ENCODE measurements around the gene ZNRF3. TPM values are rescaled to one million over a fixed set of nuclear protein-coding genes. Genes with fewer than 3 reads are reported as not detected.
"Not testable (repeated sequence)": the region's sequence is repeated elsewhere in the genome, so short reads cannot be mapped to it uniquely, and the experiment has no call there.

The ZNRF3 gene
- total and polyA plus RNA-seq, 9 donors, result 5.5 to 8.7 (median 8.1) TPM

DNA sequence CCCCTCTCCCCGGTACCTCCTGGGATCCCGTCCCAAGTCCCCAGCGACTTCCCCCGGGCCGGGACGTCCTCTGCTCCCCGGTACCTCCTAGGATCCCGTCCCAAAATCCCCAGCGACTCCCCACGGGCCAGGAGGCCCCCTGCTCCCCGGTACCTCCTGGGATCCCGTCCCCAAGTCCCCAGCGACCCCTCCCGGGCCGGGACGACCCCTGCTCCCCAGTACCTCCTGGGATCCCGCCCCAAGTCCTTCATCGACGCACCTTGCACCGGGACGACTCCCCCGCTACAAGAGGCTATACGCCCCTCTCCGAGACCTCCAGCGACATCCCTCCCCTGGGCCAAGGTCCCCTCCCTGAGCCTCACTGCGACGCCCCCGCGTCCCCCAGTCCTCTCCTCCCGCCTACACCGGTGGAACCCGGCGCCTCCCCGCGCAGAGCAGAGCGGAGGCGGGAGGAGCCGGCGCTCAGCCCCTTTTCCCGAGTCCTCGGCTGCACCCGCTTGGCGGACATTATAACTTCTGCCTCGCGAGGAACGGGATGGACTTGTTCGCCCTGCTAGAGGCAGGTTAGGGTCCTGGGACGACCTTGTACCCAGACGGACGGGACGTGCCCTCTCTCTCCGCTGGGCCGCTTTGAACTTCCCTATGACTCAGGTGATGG is 190.4 kb downstream of the ZNRF3 start:
- WGBS (ENCODE audit: insufficient coverage), result under 1% methylated on average over 46 of the region's 53 CpGs
- peak; percentile 73 for DNase-seq
- Histone ChIP-seq H3K4me3 (ENCODE audit: low read length) (peak overlapping the region; percentile 87), H3K36me3 (ENCODE audit: control insufficient read depth, insufficient read depth, low read length) (no peaks in the 10 kb centered on the region), H3K27ac (ENCODE audit: low read length) (peak overlapping the region; percentile 78), H3K27me3 (ENCODE audit: control insufficient read depth, insufficient read depth, low read length) (peaks cover 27% of the 10 kb centered on the region), H3K9me3 (replicated peaks; ENCODE audit: control insufficient read depth, low read depth, low read length) (no peaks in the 10 kb centered on the region), H3K4me1 (ENCODE audit: control insufficient read depth, insufficient read depth, low read length) (peaks cover 70% of the 10 kb centered on the region)

DNA sequence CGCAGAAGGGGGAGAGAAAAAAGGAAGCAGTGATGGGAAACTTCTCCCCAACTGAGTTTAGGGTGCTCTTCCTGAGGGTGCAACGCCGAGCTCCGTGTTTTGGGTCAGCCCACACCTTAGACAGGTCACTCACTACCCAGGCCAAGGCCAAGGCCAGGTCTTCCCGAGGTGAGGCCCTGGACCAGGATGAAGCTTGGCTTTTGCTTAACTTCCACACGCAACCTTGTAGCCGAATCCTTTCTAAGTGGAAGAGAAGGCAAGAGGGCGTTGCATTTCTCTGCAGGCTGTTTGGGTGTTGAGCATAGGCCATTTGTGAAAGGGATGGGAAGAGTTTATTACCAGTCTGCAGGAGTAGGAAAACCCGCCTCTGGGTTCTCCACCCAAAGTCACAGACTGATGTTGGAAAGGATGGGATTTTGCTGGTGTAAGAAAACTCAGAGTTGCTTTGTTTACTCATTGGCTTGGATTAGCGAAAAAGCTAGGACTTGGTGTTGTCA is 191.0 kb downstream of the ZNRF3 start:
- peaks cover 70% of the 10 kb centered on the region for H3K4me1 ChIP-seq (ENCODE audit: control insufficient read depth, insufficient read depth, low read length)
- DNase-seq, result no peak
- no peaks in the 10 kb centered on the region for H3K36me3 ChIP-seq (ENCODE audit: control insufficient read depth, insufficient read depth, low read length)
- WGBS (ENCODE audit: insufficient coverage), result 74% methylated on average over 5 of the region's 10 CpGs
- peak overlapping the region; percentile 87 for H3K4me3 ChIP-seq (ENCODE audit: low read length)
- H3K27ac ChIP-seq (ENCODE audit: low read length), result peak overlapping the region; percentile 78
- peaks cover 27% of the 10 kb centered on the region for H3K27me3 ChIP-seq (ENCODE audit: control insufficient read depth, insufficient read depth, low read length)
- no peaks in the 10 kb centered on the region for H3K9me3 ChIP-seq (replicated peaks; ENCODE audit: control insufficient read depth, low read depth, low read length)

DNA sequence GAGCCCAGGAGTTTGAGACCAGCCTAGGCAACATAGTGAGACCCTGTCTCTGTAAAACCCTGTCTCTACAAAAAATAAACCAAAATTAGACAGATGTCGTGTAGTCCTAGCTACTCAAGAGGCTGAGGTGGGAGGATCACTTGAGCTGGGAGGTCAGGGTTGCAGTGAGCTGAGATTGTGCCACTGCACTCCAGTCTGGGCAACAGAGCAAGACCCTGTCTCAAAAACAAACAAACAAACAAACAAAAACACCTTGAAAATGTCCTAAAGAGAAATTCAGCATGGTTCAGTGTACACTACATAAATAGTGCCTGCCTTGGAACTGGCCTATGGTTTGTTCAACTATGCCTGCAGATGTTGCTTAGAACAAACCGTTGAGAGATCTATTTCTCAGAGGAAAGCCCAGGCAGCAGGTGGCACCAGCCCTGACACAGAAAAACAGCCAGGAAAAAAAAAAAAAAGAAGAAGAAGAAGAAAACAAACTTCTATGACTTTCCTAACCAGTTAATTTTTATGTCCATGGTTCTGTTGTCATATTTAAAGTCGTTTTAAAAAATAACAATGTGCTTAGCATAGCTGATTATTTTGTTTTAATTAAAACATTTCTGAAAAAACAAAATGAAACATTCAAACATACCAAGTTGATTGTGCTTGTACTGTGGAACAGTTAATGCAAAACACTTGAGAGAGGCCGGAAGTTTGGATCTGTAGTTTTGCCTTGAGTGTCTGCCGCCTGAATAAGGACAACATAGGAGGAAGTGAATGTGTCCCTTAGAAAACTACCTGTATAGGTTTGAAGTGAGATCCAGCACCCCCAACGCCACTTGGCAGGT is 194.9 kb downstream of the ZNRF3 start:
- Histone ChIP-seq H3K4me1 (ENCODE audit: control insufficient read depth, insufficient read depth, low read length) (peaks cover 52% of the 10 kb centered on the region), H3K9me3 (replicated peaks; ENCODE audit: control insufficient read depth, low read depth, low read length) (no peaks in the 10 kb centered on the region), H3K27ac (ENCODE audit: low read length) (peak overlapping the region; percentile 85), H3K4me3 (ENCODE audit: low read length) (no peak overlapping the region), H3K27me3 (ENCODE audit: control insufficient read depth, insufficient read depth, low read length) (peaks cover 7% of the 10 kb centered on the region), H3K36me3 (ENCODE audit: control insufficient read depth, insufficient read depth, low read length) (no peaks in the 10 kb centered on the region)
- 93% methylated on average over 2 of the region's 6 CpGs for WGBS (ENCODE audit: insufficient coverage)
- DNase-seq, result peak; percentile 69

DNA sequence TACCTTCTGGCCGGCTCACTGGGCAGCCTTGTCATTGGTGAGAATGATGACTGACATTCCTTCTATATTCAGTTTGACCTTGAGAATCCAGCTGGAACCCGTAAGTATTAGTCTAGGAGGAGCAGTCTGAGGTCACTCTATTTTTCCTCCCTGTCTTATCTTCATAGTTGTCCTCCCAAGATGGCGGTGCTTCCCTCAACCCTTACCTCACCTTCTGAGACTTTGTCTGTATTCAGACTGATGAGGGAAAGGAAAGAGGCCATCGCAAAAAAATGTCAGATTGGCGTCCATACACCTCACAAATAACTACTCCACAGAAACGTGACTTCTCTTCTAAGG is 195.5 kb downstream of the ZNRF3 start:
- peaks cover under 1% of the 10 kb centered on the region for H3K27me3 ChIP-seq (ENCODE audit: control insufficient read depth, insufficient read depth, low read length)
- H3K9me3 ChIP-seq (replicated peaks; ENCODE audit: control insufficient read depth, low read depth, low read length), result no peaks in the 10 kb centered on the region
- no peak for DNase-seq
- H3K4me3 ChIP-seq (ENCODE audit: low read length), result no peak overlapping the region
- H3K27ac ChIP-seq (ENCODE audit: low read length), result peak overlapping the region; percentile 85
- WGBS (ENCODE audit: insufficient coverage), result no CpG with 5 or more reads among the region's 6 CpGs
- peaks cover 51% of the 10 kb centered on the region for H3K4me1 ChIP-seq (ENCODE audit: control insufficient read depth, insufficient read depth, low read length)
- no peaks in the 10 kb centered on the region for H3K36me3 ChIP-seq (ENCODE audit: control insufficient read depth, insufficient read depth, low read length)

DNA sequence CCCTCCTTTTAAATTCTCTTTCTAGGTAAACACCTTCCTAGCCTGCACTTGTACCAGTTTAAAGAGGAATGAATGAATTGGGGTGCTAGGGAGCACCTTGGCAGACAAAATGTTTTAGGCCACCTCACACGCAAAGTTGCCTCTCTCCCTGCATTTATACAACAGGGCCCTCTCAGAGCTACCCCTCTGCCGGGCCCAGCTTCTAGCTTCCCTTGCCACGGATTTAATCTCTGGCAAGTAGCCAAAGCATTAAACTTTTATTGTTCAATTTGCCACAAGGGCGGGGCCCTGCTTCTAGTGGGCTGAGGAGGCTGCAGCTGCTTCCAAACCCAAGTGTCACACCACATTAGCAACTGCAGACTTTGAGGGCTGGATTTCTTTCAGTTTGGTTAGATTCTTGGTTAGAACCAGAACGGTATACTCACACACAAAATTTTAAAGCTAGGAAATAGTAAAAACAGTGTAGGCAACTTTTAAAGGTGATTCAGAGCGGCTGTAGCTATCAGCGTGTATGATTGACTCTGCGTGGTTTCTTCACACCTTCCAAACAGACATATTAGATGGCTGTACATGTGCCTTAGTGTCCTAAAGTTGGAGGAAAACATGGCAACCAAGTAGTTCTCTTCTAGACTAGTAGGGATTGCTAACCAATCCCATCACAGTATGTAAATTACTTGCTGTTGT is 196.0 kb downstream of the ZNRF3 start:
- no peaks in the 10 kb centered on the region for H3K36me3 ChIP-seq (ENCODE audit: control insufficient read depth, insufficient read depth, low read length)
- no peak overlapping the region for H3K4me3 ChIP-seq (ENCODE audit: low read length)
- 6% methylated on average over 2 of the region's 8 CpGs for WGBS (ENCODE audit: insufficient coverage)
- DNase-seq, result peak; percentile 90
- no peaks in the 10 kb centered on the region for H3K9me3 ChIP-seq (replicated peaks; ENCODE audit: control insufficient read depth, low read depth, low read length)
- no peaks in the 10 kb centered on the region for H3K27me3 ChIP-seq (ENCODE audit: control insufficient read depth, insufficient read depth, low read length)
- peaks cover 50% of the 10 kb centered on the region for H3K4me1 ChIP-seq (ENCODE audit: control insufficient read depth, insufficient read depth, low read length)
- peak overlapping the region; percentile 85 for H3K27ac ChIP-seq (ENCODE audit: low read length)

DNA sequence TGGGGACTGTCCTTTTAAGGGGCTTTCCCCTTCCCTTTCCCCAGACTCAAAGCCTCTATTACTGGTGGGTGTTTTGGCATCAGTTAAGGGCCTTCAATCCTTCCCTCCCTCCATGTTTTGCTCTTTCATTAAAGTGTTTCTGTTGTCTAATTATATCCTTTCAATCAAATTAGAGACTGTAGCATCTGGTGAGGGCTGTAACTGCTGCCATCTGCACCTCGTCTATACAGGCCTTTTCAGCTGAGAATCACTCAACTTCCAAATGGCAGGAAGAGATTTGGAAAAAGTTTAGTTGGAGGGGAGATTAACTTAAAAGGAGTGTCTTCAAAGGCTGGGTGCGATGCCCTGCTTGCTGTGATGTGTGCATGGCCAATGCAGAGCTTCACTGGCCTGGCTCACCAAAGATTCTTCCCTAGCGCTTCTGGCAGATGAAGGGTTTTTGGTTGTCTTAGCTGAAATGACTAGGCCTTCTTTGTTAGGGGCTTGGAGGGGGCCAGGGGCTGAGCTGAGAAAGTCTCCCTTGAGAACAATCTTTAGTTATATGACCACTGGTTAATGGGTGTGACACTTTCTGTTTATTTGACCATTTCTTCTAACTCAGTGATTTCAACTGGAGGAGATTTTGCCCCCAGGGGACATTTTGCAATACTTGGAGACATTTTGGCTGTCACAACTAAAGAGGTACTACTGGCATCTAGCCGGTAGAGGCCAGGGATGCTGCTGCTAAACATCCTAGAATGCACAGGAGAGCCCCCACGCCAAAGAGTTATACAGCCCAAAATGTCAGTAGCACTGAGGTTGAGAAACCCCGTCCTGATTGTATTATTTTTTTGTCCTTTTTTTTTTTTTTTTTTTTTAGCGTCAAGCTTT is 197.0 kb downstream of the ZNRF3 start:
- H3K4me3 ChIP-seq (ENCODE audit: low read length), result no peak overlapping the region
- peak; percentile 54 for DNase-seq
- peaks cover 44% of the 10 kb centered on the region for H3K4me1 ChIP-seq (ENCODE audit: control insufficient read depth, insufficient read depth, low read length)
- no peaks in the 10 kb centered on the region for H3K36me3 ChIP-seq (ENCODE audit: control insufficient read depth, insufficient read depth, low read length)
- no peaks in the 10 kb centered on the region for H3K27me3 ChIP-seq (ENCODE audit: control insufficient read depth, insufficient read depth, low read length)
- peak overlapping the region; percentile 85 for H3K27ac ChIP-seq (ENCODE audit: low read length)
- no CpG with 5 or more reads among the region's 7 CpGs for WGBS (ENCODE audit: insufficient coverage)
- no peaks in the 10 kb centered on the region for H3K9me3 ChIP-seq (replicated peaks; ENCODE audit: control insufficient read depth, low read depth, low read length)

DNA sequence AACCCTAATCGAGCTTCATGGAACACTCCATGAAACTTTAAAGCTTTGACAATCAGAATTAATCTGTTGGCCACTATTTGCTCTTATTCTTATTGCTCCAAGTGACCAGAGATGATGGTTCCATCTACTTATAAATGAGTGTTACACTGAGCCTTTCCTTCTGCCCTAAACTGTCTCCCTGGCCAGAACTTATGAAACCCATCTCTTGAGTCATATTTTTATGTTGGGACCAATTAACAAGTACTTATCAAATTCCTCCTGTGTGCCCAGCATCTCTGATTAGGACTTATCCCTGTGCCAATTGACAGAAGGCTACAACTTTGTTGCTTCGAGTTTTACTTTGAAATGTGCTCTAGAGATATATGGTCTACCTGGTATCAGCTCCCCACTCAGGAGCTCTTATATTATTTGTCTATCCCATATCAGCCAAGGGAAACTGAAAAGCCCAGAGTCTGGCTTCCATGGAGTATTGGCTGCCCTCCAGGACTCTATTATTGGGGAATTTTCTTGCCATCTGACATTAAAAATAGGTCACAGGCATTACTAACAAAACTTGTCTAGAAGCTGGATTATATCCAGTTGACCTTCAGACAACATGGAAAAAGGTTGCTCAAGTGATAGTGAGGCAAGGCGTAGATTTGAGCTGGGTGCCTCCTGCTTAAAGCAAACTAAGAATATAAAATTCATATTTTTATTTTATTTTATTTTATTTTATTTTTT is 198.3 kb downstream of the ZNRF3 start:
- DNase-seq, result no peak
- Histone ChIP-seq H3K36me3 (ENCODE audit: control insufficient read depth, insufficient read depth, low read length) (no peaks in the 10 kb centered on the region), H3K9me3 (replicated peaks; ENCODE audit: control insufficient read depth, low read depth, low read length) (no peaks in the 10 kb centered on the region), H3K4me1 (ENCODE audit: control insufficient read depth, insufficient read depth, low read length) (peaks cover 42% of the 10 kb centered on the region), H3K27ac (ENCODE audit: low read length) (no peak overlapping the region), H3K4me3 (ENCODE audit: low read length) (no peak overlapping the region), H3K27me3 (ENCODE audit: control insufficient read depth, insufficient read depth, low read length) (no peaks in the 10 kb centered on the region)
- WGBS (ENCODE audit: insufficient coverage), result no CpG with 5 or more reads among the region's 3 CpGs

DNA sequence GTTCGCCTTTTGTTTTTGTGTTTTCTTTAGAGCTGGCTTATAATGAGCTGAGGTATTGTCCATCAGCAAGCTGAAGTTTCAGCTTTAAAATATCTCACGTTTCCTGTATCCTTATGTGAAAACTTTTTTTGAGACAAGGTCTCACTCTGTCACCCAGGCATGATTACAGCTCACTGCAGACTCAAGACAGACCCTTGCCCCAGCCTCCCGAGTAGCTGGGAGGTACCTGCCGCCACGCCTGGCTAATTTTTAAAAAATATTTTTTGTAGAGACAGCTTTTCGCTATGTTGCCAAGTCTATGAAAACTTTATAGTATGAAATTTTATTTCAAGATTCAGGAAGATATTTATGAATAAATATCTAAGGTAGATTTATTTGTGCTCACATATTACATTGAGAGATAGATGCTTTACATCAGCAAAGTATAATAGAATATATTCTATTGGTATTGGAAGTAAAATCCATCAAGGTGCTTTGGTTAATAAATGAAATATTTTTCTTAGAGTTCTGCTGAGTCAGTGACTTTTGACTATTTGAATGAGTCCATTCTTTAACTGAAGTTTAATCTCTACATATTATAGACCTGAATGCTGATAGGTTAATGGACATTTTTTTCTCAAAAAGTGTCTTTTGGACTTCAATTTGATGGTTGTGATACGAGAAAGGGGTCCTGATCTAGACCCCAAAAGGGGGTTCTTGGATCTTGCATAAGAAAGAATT is 199.6 kb downstream of the ZNRF3 start:
- no peak overlapping the region for H3K4me3 ChIP-seq (ENCODE audit: low read length)
- H3K36me3 ChIP-seq (ENCODE audit: control insufficient read depth, insufficient read depth, low read length), result no peaks in the 10 kb centered on the region
- peaks cover 34% of the 10 kb centered on the region for H3K4me1 ChIP-seq (ENCODE audit: control insufficient read depth, insufficient read depth, low read length)
- H3K9me3 ChIP-seq (replicated peaks; ENCODE audit: control insufficient read depth, low read depth, low read length), result no peaks in the 10 kb centered on the region
- no peaks in the 10 kb centered on the region for H3K27me3 ChIP-seq (ENCODE audit: control insufficient read depth, insufficient read depth, low read length)
- WGBS (ENCODE audit: insufficient coverage), result 83% methylated on average over 2 of the region's 7 CpGs
- no peak overlapping the region for H3K27ac ChIP-seq (ENCODE audit: low read length)
- no peak for DNase-seq

DNA sequence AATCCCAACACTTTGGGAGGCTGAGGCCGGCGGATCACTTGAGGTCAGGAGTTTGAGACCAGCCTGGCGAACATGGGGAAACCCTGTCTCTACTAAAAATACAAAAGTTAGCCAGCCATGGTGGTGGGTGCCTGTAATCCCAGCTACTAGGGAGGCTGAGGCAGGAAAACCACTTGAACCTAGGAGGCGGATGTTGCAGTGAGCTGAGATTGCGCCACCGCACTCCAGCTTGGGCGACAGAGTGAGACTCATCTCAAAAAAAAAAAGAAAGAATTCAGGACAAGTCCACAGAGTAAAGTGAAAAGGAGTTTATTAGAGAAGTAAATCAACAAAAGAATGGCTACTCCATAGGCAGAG is 200.2 kb downstream of the ZNRF3 start:
- DNase-seq; H3K27ac ChIP-seq (ENCODE audit: low read length); H3K27me3 ChIP-seq (ENCODE audit: control insufficient read depth, insufficient read depth, low read length); H3K9me3 ChIP-seq (replicated peaks; ENCODE audit: control insufficient read depth, low read depth, low read length); H3K4me3 ChIP-seq (ENCODE audit: low read length); H3K36me3 ChIP-seq (ENCODE audit: control insufficient read depth, insufficient read depth, low read length): not testable (repeated sequence)
- peaks cover 32% of the 10 kb centered on the region for H3K4me1 ChIP-seq (ENCODE audit: control insufficient read depth, insufficient read depth, low read length)
- 83% methylated on average over 5 of the region's 7 CpGs for WGBS (ENCODE audit: insufficient coverage)
